Endothelial cell of umbilical vein (primary cell): ENCODE data around the gene CASKIN1. TPM values are rescaled to one million over a fixed set of nuclear protein-coding genes. Genes with fewer than 3 reads are reported as not detected.

Experiments
- BruUV-seq: library from RNA; stranded (reverse); fragments of 400-500 nt; replicated peaks from 2 replicates; lab custom pipeline; 2021; lab: Mats Ljungman, UMichigan
- CTCF ChIA-PET: fragments of 300-600, 350-600 bp; sonication (Branson Sonifier 250); formaldehyde crosslinking; loops from one replicate; lab custom pipeline; 2021; ENCODE audit warnings: antibody characterized with exemption, inconsistent platforms; lab: Charles Lee
- POLR2A ChIA-PET: fragments of 300-600, 350-600 bp; sonication (Branson Sonifier 250); formaldehyde crosslinking; loops from one replicate; lab custom pipeline; 2021; ENCODE audit warnings: antibody characterized with exemption, inconsistent platforms; lab: Charles Lee
- DNase-seq: peaks from one replicate; pipeline ENCODE4 v3.0.0-alpha.2; 2011; ENCODE audit warnings: low read depth, low spot score
- FAIRE-seq: peaks from 2 replicates; lab custom pipeline; 2011; peaks lifted over from hg19 to GRCh38; lab: Jason Lieb, UNC
- H2AFZ ChIP-seq: 2 replicates; pipeline ENCODE4 v1.6.0; 2012; ENCODE audit warnings: low read depth, low read length, control low read depth, inconsistent platforms
- H3K27ac ChIP-seq: 2 replicates; pipeline ENCODE4 v1.5.1; 2011; ENCODE audit warnings: low read depth, mild to moderate bottlenecking, control low read depth, low read length, moderate library complexity; ENCODE audit not compliant: insufficient read depth
- H3K27me3 ChIP-seq, 2 experiments: 2 replicates each; pipeline versions ENCODE4 v1.6.0 to v1.6.1; 2011; ENCODE audit warnings: low read length in 2 of 2, mixed read lengths in 1 of 2; ENCODE audit not compliant: control insufficient read depth in 2 of 2, insufficient read depth in 2 of 2
- H3K36me3 ChIP-seq, 2 experiments: 2 replicates in 1 of 2; 3 replicates in 1 of 2; pipeline ENCODE4 v1.5.1; 2011; ENCODE audit warnings: low read length in 2 of 2, mild to moderate bottlenecking in 1 of 2, moderate library complexity in 1 of 2; ENCODE audit not compliant: control insufficient read depth in 2 of 2, insufficient read depth in 2 of 2; ENCODE audit errors: extremely low read depth in 1 of 2
- H3K4me1 ChIP-seq: 3 replicates; pipeline ENCODE4 v1.5.1; 2011; ENCODE audit warnings: mild to moderate bottlenecking, low read length; ENCODE audit not compliant: control insufficient read depth, insufficient read depth; ENCODE audit errors: extremely low read depth
- H3K4me2 ChIP-seq: 2 replicates; pipeline ENCODE4 v1.6.1; 2011; ENCODE audit warnings: low read length, control low read depth, mixed read lengths; ENCODE audit not compliant: insufficient read depth
- H3K4me3 ChIP-seq, 3 experiments: fragments of 200-600 bp in 1 of 3; sonication (generic), shearing (Covaris generic) in 1 of 3; replicated peaks in 1 of 3; 2 replicates each; pipeline ENCODE4 v1.5.1; 2011 to 2016; ENCODE audit warnings: control low read depth in 3 of 3, low read length in 3 of 3, mild to moderate bottlenecking in 2 of 3, inconsistent platforms in 1 of 3, low read depth in 1 of 3, moderate library complexity in 1 of 3; ENCODE audit not compliant: insufficient read depth in 1 of 3
- H3K79me2 ChIP-seq: 2 replicates; pipeline ENCODE4 v1.6.0; 2012; ENCODE audit warnings: low read length, inconsistent platforms; ENCODE audit not compliant: control insufficient read depth, insufficient read depth
- H3K9ac ChIP-seq: replicated peaks from 2 replicates; pipeline ENCODE3; 2011; ENCODE audit warnings: low read length, control low read depth; ENCODE audit not compliant: insufficient read depth; ENCODE audit errors: extremely low read depth
- H3K9me1 ChIP-seq: replicated peaks from 3 replicates; pipeline ENCODE4 v1.6.0; 2011; ENCODE audit warnings: mild to moderate bottlenecking, low read length; ENCODE audit not compliant: control insufficient read depth, insufficient read depth; ENCODE audit errors: extremely low read depth
- H3K9me3 ChIP-seq: replicated peaks from 2 replicates; pipeline ENCODE4 v1.5.1; 2012; ENCODE audit warnings: low read length, inconsistent platforms; ENCODE audit not compliant: control insufficient read depth, insufficient read depth
- H4K20me1 ChIP-seq: replicated peaks from 2 replicates; pipeline ENCODE3; 2011; ENCODE audit warnings: mild to moderate bottlenecking, low read length; ENCODE audit not compliant: control insufficient read depth, insufficient read depth; ENCODE audit errors: extremely low read depth
- EZH2 ChIP-seq: IDR thresholded peaks from 2 replicates; pipeline ENCODE4 v1.6.1; 2012; ENCODE audit warnings: borderline replicate concordance, low read depth, mild to moderate bottlenecking, moderate library complexity, low read length, inconsistent platforms; ENCODE audit not compliant: severe bottlenecking
- MYC ChIP-seq: IDR thresholded peaks from one replicate; pipeline ENCODE4 v1.6.1; 2011; ENCODE audit warnings: mild to moderate bottlenecking, low read depth, low read length
- POLR2A ChIP-seq: IDR thresholded peaks from 2 replicates; pipeline ENCODE4 v1.6.1; 2012; ENCODE audit warnings: low read depth, mild to moderate bottlenecking, control low read depth, low read length
- POLR2AphosphoS5 ChIP-seq: IDR thresholded peaks from 2 replicates; pipeline ENCODE4 v1.6.1; 2012; ENCODE audit warnings: low read depth, mild to moderate bottlenecking, control low read depth, low read length, moderate library complexity; ENCODE audit not compliant: insufficient read depth
- dilution Hi-C: fragments of 300-500 bp; cut with MboI; formaldehyde crosslinking; loops from one replicate; pipeline ENCODE4 v1.15.0; 2019; ENCODE audit warnings: low sequenced_read_pairs; ENCODE audit not compliant: extremely low pct_ligation_motif_present
- intact Hi-C: fragments of 100-400 bp; cut with micrococcal nuclease; formaldehyde crosslinking; loops from one replicate; pipeline ENCODE4 v1.10.0; 2022
- polyA plus RNA-seq, 4 experiments: library from polyadenylated mRNA; depleted of rRNA in 3 of 4; stranded (reverse) in 3 of 4; unstranded in 1 of 4; fragments of >200 nt; gene quantifications; 2 replicates each; pipeline versions ENCODE4 v1.2.1 to v1.2.3, GENCODE V29; 2011 to 2012; ENCODE audit warnings: missing spikeins in 1 of 4
- total RNA-seq: library from RNA; stranded (reverse); gene quantifications from 2 replicates; pipeline ENCODE4 v1.2.3, GENCODE V29; 2021
- TF ChIP-seq, protein P1 (sequence below): IDR thresholded peaks from 2 replicates; pipeline ENCODE4 v1.6.1; 2011; ENCODE audit not compliant: insufficient read depth, insufficient read length

CASKIN1 gene
- total and polyA plus RNA-seq, 2 donors (not counting 3 experiments of a cell fraction or from before 2014, with no cell fraction given), result 0.11 to 0.58 TPM

DNA sequence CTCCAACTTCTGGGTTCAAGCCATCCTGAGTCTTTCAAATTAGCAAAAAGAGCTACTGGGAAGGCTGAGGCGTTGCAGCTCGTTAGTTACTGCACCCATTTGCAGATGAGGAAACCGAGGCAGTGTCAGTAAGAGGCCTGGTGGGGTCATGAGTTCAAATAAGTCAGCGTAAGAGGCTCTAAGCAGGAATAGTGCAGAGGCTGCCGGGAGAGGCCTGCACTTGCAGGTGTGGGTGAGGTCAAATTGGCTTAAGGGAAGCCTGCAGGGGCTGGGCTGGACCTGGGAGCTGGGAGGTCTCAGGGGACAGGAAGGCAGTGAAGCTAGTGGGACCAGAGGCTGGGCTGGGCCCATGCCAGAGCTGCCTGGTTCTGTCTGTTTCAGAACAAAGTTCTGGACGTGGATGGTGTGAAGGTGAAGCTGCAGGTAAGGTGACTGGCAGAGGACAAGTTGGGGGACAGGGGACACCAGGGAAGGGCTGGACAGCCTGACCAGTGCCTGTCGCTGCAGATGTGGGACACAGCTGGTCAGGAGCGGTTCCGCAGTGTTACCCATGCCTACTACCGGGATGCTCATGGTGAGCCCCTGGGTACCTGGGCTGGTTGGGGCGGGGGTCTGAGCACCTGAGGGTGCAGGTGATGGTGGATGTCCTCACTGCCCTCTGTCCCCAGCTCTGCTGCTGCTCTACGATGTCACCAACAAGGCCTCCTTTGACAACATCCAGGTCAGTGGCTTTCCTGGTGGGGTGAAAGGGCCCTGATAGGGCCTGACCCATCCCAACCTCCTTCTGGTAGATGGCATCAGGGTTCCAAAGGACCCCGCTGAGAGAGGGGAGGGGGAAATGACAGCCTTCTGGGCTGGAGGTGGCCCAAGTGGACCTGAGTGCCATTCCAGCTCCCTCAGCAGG lies 45.0 kb downstream of the CASKIN1 start:
- TF ChIP-seq, protein P1, sequence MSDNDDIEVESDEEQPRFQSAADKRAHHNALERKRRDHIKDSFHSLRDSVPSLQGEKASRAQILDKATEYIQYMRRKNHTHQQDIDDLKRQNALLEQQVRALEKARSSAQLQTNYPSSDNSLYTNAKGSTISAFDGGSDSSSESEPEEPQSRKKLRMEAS, result no peak
- TF ChIP-seq POLR2AphosphoS5 (peak; percentile 90), MYC (no peak), EZH2 (no peak), POLR2A (peak; percentile 82)
- Histone ChIP-seq H2AFZ (no peak overlapping the region), H3K27me3 (no peaks in the 10 kb centered on the region), H3K36me3 (peaks cover 2 to 7% of the 10 kb centered on the region in 2 experiments), H3K9me1 (no peaks in the 10 kb centered on the region), H3K9me3 (no peaks in the 10 kb centered on the region), H3K27ac (no peak overlapping the region), H4K20me1 (no peaks in the 10 kb centered on the region), H3K79me2 (peaks cover 45% of the 10 kb centered on the region), H3K9ac (no peak overlapping the region), H3K4me3 (no peak overlapping the region), H3K4me1 (peaks cover 28% of the 10 kb centered on the region), H3K4me2 (no peak overlapping the region)
- ChIA-PET POLR2A (no interaction called here), CTCF (interaction anchor here (0.7 to 1.6 kb wide), 4 partner anchors 11 to 147 kb away, joined by 3 to 11 read pairs (median 4); partner anchors contain the start of gene ECI1)
- BruUV-seq, result no TSS peak
- dilution Hi-C loops, result loop anchor here (25.0 kb wide), 1 partner anchor 114 kb away; the partner anchor contains the start of genes NHERF2, NTHL1 and TSC2
- FAIRE-seq, result no peak
- intact Hi-C loops, result loop anchor here (5.0 kb wide), 1 partner anchor 289 kb away; no protein-coding TSS in a partner anchor
- no peak for DNase-seq
